Breast epithelium (tissue), 3 donors: ENCODE results near the gene GLIPR2.

Source experiments
- CTCF ChIP-seq, 3 donors: fragments of 450-650 bp; IDR thresholded peaks; one replicate each; pipeline ENCODE4 v1.5.1; 2016 to 2017; ENCODE audit warnings: antibody characterized with exemption in 3 of 3, mild to moderate bottlenecking in 3 of 3, moderate library complexity in 3 of 3
- POLR2A ChIP-seq: fragments of 450-650 bp; IDR thresholded peaks from one replicate; pipeline ENCODE4 v1.6.1; 2016; ENCODE audit warnings: antibody characterized with exemption, mild to moderate bottlenecking, moderate library complexity
- POLR2AphosphoS5 ChIP-seq, 3 donors: sonication (generic); formaldehyde crosslinking; IDR thresholded peaks; one replicate each; pipeline ENCODE4 v1.6.1; 2017; ENCODE audit warnings: antibody characterized with exemption in 3 of 3

GRCh38 chr9:36207016-36207415 lies 70.5 kb downstream of the GLIPR2 start:
- TF ChIP-seq POLR2A, result no peak
- TF ChIP-seq CTCF (IDR thresholded peaks at IDR 0.05), result no peak
- TF ChIP-seq POLR2AphosphoS5 (IDR thresholded peaks at IDR 0.05), result no peak
